HG03571 (cell line): Measurements from ENCODE around the gene PLA2G3.
"Not testable (repeated sequence)": the region's sequence is repeated elsewhere in the genome, so short reads cannot be mapped to it uniquely, and the experiment has no call there.

Experiments
- ATAC-seq: cut with Tn5 transposase; IDR thresholded peaks from one replicate; pipeline ENCODE4 v1.9.1; 2021; ENCODE audit not compliant: unreplicated experiment

The PLA2G3 gene

DNA sequence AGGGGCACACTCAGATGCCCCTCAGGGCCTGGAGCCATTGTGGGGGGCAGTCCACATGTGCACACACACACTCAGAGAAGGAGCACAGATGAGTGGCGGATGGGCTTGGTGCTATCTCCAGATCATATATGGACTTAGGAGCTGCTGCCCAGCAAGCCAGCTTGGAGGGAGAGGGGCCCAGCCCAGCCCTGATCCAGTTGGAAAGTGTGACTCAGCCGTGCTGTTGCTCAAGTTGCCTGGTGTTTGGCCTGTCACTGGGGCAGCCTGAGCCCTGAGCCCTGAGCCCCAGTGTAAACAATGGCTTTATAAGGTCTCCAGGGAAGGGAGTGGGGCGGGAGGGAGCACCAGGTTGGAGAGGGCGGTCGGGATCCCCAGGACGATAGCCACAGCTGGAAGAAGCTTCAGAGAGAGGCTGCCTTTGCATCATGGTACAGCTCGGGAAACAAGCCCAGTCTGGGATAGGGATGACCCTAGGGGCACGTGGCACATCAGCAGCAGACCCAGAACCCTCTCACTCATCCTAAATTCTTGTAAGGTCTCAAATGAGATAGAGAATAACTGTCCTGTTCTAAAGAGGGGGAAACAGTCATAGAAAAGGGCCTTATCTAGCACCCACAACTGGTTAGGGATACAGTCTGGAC is 37.7 kb downstream of the PLA2G3 start:
- ATAC-seq, result no peak

GRCh38 chr22:31100762-31101525 is 39.4 kb downstream of the PLA2G3 start:
- ATAC-seq, result no peak

- no peak for ATAC-seq
Measured at GRCh38 chr22:31099841-31100761, 40.2 kb downstream of the PLA2G3 start.

GRCh38 chr22:31099386-31099785 is 40.9 kb downstream of the PLA2G3 start:
- no peak for ATAC-seq

DNA sequence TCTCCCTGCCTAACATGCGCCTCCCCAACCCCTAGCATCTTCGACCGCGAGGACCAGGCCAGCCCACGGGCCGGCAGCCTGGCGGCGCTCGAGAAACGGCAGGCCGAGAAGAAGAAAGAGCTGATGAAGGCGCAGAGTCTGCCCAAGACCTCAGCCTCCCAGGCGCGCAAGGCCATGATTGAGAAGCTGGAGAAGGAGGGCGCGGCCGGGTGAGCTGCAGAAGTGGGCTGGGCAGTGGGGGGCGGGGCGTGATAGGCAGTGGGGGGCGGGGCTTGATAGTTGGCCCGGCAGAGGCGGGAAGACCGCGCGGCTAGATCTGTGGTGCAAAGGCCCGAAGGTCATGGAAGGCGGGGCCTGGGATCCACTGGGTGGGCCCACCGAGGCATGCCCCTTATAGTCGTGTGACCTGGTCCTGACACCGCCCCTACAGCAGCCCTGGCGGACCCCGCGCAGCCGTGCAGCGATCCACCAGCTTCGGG is 41.6 kb downstream of the PLA2G3 start:
- no peak for ATAC-seq

- ATAC-seq, result no peak
Measured at GRCh38 chr22:31097941-31098631, 42.2 kb downstream of the PLA2G3 start.

GRCh38 chr22:31097539-31097938 is 42.8 kb downstream of the PLA2G3 start:
- not testable (repeated sequence) for ATAC-seq

- ATAC-seq, result no peak
Measured at GRCh38 chr22:31096657-31097279, 43.5 kb downstream of the PLA2G3 start.

DNA sequence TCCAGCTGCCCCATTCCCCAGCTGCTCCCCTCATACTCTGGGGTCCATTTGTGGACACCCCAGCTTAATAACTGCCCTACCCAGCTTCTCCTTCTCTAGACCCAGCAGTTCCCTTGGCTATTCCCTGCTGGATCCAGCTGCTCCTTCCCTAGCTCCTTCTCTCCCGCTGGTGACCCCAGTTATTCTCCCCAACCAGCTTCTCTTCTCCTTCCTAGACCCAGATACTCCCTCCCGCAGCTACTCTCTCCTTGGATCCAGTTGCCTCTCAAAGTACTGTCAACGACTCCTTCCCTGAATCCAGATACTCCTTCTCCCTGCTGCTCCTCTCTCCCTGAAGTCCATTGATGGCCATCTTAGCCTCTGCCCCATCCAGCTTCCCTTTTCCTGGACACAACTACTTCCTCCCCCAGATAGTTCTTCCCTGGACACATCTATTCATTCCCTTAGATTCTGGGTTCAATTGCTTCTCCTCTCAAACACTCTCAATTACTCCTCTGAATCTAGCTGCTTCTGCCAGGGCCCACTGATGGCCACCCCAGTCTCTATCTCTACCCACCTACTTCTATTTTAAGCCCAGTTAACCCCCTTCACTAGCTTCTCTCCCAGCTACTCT is 44.6 kb downstream of the PLA2G3 start:
- no peak for ATAC-seq

DNA sequence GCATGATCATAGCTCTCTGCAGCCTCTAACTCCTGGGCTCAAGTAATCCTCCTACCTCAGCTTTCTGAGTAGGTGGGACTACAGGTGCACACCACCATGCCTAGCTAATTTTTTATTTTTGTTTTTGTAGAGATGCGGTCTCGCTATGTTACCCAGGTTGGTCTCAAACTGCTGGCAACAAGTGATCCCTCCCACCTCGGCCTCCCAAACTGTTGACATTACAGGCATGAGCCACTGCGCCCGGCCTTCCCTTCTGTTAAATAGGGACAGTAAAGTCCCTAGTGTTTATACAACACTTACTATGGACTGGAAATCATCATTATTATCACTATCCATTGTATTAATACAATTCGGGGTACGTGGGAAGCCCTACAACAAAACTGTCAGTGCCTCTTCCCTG is 45.6 kb downstream of the PLA2G3 start:
- no peak for ATAC-seq

- ATAC-seq, result no peak
Measured at GRCh38 chr22:31094021-31094551, 46.2 kb downstream of the PLA2G3 start.

GRCh38 chr22:31093086-31093850 is 47.0 kb downstream of the PLA2G3 start:
- no peak for ATAC-seq

DNA sequence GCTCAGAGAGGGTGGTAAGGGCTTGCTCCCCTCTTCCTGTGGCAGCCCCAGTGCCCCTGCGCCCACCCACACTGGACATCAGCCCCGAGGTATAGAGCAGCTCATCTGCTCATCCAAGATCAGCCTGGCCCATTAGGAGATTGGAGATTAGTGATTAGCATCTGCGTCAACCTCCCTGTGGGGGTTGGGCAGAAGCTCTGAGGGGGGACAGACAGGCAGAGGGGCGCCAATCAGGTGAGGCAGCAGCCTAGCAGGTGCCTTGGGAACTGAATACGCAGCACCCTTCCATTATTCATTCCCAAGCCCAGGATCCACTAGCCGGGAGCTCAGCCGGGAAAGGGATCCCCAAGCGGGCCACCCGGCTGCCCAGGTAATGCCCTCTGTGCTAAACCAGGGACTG is 48.1 kb downstream of the PLA2G3 start:
- no peak for ATAC-seq

GRCh38 chr22:31091106-31091975 is 49.0 kb downstream of the PLA2G3 start:
- ATAC-seq, result no peak

DNA sequence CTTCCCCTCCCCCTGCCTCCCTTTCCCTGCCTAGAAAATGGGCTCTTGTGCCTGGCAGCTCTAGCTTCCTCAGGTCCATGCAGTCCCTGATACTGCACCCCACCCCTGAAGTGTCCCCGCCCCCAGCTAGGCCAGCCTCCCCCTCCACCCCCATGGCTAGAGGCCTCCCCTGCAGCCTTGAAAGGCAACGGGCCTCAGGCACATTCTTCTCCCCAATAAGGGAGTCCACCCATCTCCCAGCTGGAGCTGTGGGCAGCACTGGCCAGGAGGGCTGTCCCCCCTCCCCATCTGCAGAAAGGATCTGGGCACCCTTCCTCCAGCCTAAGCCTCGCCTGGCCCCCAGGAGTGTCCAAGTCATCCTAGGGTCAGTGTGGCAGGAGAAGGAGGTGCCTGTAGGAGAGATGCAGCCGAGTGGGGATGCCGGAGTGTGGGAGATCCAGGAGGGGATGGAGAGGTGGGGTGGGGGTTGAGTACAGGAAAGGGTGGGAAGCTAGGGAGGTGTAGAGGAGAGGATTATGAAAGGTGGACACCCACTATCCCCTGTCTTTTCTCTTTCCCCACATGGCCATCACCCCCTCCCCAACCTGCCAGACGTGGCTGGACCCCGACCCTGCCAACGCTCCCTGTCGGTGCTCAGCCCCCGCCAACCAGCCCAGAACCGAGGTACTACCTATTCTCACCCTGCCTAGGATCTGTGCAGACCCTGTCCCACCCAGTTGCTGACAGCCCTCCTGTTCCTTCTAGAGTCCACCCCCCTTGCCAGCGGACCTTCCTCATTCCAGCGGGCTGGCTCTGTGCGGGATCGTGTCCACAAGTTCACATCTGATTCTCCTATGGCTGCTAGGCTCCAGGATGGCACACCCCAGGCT is 49.9 kb downstream of the PLA2G3 start:
- ATAC-seq, result no peak

GRCh38 chr22:31089160-31090100 is 50.9 kb downstream of the PLA2G3 start:
- ATAC-seq, result no peak
